Left colon (tissue), 2 donors: ENCODE results near the gene ICAM1. TPM values are rescaled to one million over a fixed set of nuclear protein-coding genes. Genes with fewer than 3 reads are reported as not detected.
A peak's percentile ranks its signal among the peaks of the same experiment; 100 is the strongest.

Experiments
- ATAC-seq: fragments of 200-7000 bp; cut with Tn5 transposase; one replicate; pipeline ENCODE4 v1.9.1; 2020; ENCODE audit warnings: mild to moderate bottlenecking, moderate library complexity
- DNase-seq, 2 donors: peaks; one replicate each; pipeline ENCODE4 v3.0.0-alpha.2; 2020
- intact Hi-C, 2 donors: fragments of 100-400 bp; cut with DNase I in 1 of 2; cut with micrococcal nuclease in 1 of 2; formaldehyde crosslinking; loops; one replicate each; pipeline versions ENCODE4 v1.11.2 to v1.14.0; 2022; cut with DNase I, micrococcal nuclease
- microRNA-seq, 2 donors: library from miRNA; unstranded; fragments of <30 nt; microRNA quantifications; one replicate each; pipeline versions ENCODE4 v1.1.0 to v1.2.0, GENCODE V29; 2020
- total RNA-seq, 2 donors: library from RNA; stranded (reverse); fragmentation: NEBNext Ultra II Directional; extraction: Animal tissue kit (Norgen Biotek cat#: 25700); gene quantifications; one replicate each; pipeline ENCODE4 v1.2.1, GENCODE V29; 2021
- donor health status: DM: no; HTN: no; CAD: no.
- donor health status: DM: yes; HTN: yes; CAD: no.

The ICAM1 gene
- total RNA-seq, 2 donors from 2014 or later: 7.7 to 8.7 TPM

- peak; percentile 81 for ATAC-seq
- intact Hi-C loops: no loop called here
- DNase-seq: peak; percentile 98 to 99
These were observed 62.2 kb downstream of the ICAM1 start, which contains the start of gene RAVER1 for GRCh38 chr19:10332965-10333757. TSS of gene RAVER1 (minus strand) at chr19:10333529. CDS start at chr19:10333507, 22 bp downstream.

GRCh38 chr19:10333758-10334587 is 63.1 kb downstream of the ICAM1 start:
- intact Hi-C loops: no loop called here
- DNase-seq (no peak), ATAC-seq (peak; percentile 7)

GRCh38 chr19:10334588-10335351 is 63.9 kb downstream of the ICAM1 start:
- peak; percentile 96 to 97 for DNase-seq
- intact Hi-C loops: no loop called here

GRCh38 chr19:10335352-10335985 is 64.5 kb downstream of the ICAM1 start:
- no peak for ATAC-seq
- intact Hi-C loops: no loop called here
- no peak for DNase-seq

More at GRCh38 chr19:10334588-10335351, 63.9 kb downstream of the ICAM1 start:
- peak; percentile 72 for ATAC-seq

Small RNAs within 50 kb of the gene (microRNA-seq; reads per million reads assigned to microRNA genes)
- gene MIR4322: 0 reads per million in 2 donors

Other genes starting within 250 kb of the ICAM1 start
- 10 to 100 TPM; 18.3 to 27.9 TPM for gene SHFL, start 184.8 kb upstream of the ICAM1 start, total RNA-seq
- under 1 TPM; 0.24 to 0.31 TPM for gene ANGPTL6, start 168.4 kb upstream of the ICAM1 start, total RNA-seq
- 10 to 100 TPM; 26.4 to 34.0 TPM for gene PPAN, start 164.8 kb upstream of the ICAM1 start, total RNA-seq
- 10 to 100 TPM; 10.1 to 12.9 TPM for gene P2RY11, start 159.4 kb upstream of the ICAM1 start, total RNA-seq
- 100 to 1,000 TPM; 137 to 142 TPM for gene EIF3G, start 151.2 kb upstream of the ICAM1 start, total RNA-seq
- 10 to 100 TPM; 31.6 to 48.7 TPM for gene DNMT1, start 76.2 kb upstream of the ICAM1 start, total RNA-seq
- gene S1PR2, start 39.8 kb upstream of the ICAM1 start, total RNA-seq: 1 to 10 TPM; 2.3 to 5.2 TPM
- 10 to 100 TPM; 43.5 to 61.9 TPM for gene MRPL4, start 18.9 kb upstream of the ICAM1 start, total RNA-seq
- under 1 TPM in 1 of 2 donors, not detected in 1; 0.53 TPM for gene ICAM4, start 15.8 kb downstream of the ICAM1 start, total RNA-seq
- 1 to 10 TPM in 1 of 2 donors, under 1 TPM in 1; 0.76 to 1.1 TPM for gene ICAM5, start 18.8 kb downstream of the ICAM1 start, total RNA-seq
- gene ZGLP1, start 38.7 kb downstream of the ICAM1 start, total RNA-seq: 1 to 10 TPM; 1.6 to 2.8 TPM
- gene FDX2, start 44.9 kb downstream of the ICAM1 start, total RNA-seq: 10 to 100 TPM; 11.2 to 11.8 TPM
- gene RAVER1, start 62.4 kb downstream of the ICAM1 start, total RNA-seq: 10 to 100 TPM; 51.0 to 63.7 TPM
- 10 to 100 TPM; 29.8 to 30.6 TPM for gene ICAM3, start 68.5 kb downstream of the ICAM1 start, total RNA-seq
- gene TYK2, start 109.5 kb downstream of the ICAM1 start, total RNA-seq: 100 to 1,000 TPM in 1 of 2 donors, 10 to 100 TPM in 1; 91.1 to 104 TPM
- gene CDC37, start 132.4 kb downstream of the ICAM1 start, total RNA-seq: 100 to 1,000 TPM; 129 to 161 TPM
- 10 to 100 TPM; 13.8 to 14.3 TPM for gene PDE4A, start 149.4 kb downstream of the ICAM1 start, total RNA-seq
- gene KEAP1, start 232.2 kb downstream of the ICAM1 start, total RNA-seq: 10 to 100 TPM; 52.3 to 54.5 TPM
- gene S1PR5, start 246.3 kb downstream of the ICAM1 start, total RNA-seq: under 1 TPM; 0.15 to 0.20 TPM